Measurements from ENCODE around the gene G6PC3.
"Not testable (repeated sequence)": the region's sequence is repeated elsewhere in the genome, so short reads cannot be mapped to it uniquely, and the experiment has no call there.

The G6PC3 gene, protein sequence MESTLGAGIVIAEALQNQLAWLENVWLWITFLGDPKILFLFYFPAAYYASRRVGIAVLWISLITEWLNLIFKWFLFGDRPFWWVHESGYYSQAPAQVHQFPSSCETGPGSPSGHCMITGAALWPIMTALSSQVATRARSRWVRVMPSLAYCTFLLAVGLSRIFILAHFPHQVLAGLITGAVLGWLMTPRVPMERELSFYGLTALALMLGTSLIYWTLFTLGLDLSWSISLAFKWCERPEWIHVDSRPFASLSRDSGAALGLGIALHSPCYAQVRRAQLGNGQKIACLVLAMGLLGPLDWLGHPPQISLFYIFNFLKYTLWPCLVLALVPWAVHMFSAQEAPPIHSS

GRCh38 chr17:44070455-44071197 lies at the start of gene G6PC3:
TSS of gene G6PC3 (plus strand) at chr17:44070735. CDS start at chr17:44070966, 231 bp downstream.
- DNase-seq, result peak; percentile 96

DNA sequence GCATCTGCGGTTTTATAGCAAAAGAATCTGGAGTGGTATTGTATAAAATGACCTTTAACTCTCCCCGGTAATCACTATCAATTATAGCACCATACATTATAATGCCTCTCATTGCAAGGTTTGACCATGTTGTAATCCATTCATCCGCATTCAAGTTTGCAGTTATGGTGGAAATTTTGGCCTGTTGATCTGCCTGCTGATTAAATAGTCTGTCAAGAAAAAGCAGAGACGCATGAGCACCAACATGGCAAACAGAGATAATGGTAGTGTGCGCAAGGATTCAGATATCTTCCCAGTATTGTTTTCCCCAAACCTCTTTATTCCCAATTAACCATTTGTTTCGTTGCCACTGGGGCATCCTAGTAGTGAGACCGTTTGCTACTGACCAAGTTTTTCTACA lies 49.3 kb upstream of the G6PC3 start:
- not testable (repeated sequence) for DNase-seq

- no peak for DNase-seq
Measured at GRCh38 chr17:44022246-44022645, 48.3 kb upstream of the G6PC3 start.

DNA sequence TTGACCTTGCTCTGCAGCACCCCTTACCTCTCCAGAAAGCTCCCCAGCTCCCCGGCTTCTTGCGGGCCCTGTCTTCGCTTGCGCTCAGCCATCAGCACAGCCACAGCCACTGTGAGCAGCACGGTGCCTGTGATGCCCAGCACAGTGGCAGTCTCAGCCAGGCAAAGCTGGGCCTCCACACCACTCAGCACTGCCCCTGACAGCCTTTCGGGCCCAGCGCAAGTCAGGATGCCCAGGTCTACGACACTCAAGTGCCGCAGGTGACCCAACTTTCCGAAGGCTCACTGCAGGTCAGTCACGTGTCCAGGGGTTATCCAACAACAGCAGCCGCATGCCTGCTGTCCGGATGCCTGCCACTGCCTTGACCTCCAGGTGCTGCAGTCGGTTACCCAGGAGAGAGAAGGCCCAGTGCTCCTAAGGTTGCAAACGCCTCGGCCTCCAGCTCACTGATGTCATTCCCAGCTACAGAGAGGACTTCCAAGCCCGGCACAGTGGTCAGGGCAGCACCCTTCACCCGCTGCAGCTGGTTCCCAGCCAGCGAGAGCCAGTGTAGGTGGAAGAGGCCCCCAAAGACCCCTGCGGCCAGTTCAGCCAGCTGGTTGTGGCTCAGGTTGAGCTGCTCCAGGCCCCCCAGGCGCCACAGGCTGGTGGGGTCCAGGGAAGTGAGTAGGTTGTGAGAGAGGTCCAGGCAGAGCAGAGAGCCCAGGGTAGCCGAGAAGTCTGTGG lies 46.8 kb upstream of the G6PC3 start:
- no peak for DNase-seq

DNA sequence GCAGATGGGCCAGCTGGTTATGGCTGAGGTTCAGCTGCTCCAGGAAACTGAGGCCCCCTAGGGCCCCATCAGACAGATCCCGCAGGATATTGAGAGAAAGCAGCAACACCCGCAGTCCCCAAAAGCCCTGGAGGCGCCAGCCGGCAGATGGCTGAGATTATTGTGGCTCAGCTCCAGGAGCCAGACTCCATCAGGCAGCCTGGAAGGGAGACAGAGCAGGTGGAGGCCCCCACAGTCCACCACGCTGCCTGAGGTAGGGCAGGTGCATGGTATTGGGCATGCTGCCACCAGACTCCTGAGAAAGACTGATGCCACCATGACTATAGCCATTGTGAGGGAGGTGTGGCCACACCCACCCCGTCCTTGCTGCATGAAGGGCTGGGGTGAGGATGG lies 46.3 kb upstream of the G6PC3 start:
- DNase-seq, result peak; percentile 46

GRCh38 chr17:44024853-44025252 lies 45.7 kb upstream of the G6PC3 start:
- DNase-seq, result no peak

DNA sequence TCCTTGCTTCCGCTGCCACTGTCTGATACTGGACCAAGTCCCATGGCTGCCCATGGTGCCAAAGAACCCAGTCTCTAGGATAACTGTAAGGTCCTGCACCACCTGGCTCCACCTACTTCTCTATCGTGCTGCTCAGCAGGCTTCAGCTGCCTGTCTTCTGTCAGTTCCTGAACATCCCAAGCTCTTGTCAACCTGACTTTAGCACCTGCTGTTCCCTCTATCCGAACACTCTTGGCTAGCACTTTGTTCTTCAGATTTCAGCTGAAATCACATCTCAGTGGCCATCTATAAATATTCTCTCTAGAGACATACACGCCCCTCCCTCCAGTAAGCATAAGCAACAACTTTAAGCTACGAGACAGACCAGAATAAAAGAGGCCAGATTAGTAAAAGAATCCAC lies 40.8 kb upstream of the G6PC3 start:
- no peak for DNase-seq

GRCh38 chr17:44030482-44030881 lies 40.1 kb upstream of the G6PC3 start:
- no peak for DNase-seq

DNA sequence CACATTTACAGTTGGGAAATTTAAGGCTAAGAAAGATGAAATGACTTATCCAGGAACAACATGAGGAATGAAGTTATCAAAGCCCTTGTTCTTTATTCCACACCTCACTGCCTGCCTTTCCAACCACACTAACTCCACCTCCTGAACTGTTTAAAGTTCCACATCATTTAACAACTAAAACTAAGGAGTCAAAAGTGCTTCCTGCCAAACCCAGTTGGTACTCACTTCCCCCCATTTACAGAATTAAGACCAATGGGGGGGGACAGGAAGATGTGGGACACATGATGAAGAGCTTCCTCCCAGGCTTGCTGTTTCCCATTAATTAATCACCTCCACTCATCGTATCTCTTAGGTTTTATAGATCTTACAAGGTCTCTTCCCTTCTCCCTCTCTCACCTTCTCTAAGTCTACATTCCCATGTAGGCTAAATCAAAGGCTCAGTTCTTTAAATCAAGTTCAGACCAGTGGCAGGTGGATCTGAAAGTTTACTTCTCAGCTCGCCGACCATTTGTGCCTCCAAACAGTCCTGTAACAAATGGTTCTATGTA lies 36.6 kb upstream of the G6PC3 start:
- no peak for DNase-seq

- not testable (repeated sequence) for DNase-seq
Measured at GRCh38 chr17:44034688-44035087, 35.8 kb upstream of the G6PC3 start.

GRCh38 chr17:44037471-44037870 lies 33.1 kb upstream of the G6PC3 start:
- DNase-seq, result no peak

- DNase-seq, result no peak
Measured at GRCh38 chr17:44038604-44039011, 31.9 kb upstream of the G6PC3 start.

DNA sequence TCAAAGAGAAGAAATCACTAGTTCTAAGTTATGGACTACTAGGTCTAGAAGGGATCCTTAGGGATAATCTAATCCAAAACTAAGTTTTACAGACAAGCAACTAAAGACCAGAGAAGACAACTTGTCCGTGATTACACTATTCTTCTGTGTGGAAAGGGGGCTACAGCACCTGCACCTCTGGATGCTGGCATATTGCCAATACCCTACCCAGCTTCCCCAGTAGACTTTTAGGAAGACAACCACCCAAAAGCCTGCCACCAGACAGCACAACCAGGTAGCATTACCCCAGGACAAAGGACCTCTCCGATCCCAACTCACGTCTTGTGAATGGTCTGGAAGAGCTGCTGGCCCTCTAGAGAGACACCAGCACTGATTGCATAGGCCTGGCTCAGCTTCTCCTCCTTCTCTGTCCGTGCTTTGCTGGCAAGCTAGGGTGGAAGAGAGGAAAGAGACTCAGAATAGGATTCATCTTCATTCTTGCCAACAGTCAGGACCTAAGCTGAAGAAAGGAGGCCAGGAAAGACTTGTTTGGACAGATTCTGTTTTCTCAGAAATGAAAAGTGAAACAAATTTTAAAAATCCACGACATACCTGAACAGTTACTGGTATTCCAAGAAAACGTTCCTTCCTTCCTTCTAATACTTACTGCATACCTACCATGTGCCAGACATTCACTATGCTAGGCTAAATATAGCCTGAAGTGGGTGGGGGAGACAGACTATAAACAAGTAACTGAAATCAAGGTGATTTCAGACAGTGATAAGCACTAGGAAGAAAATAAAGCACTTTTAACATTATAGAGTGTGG lies 30.5 kb upstream of the G6PC3 start:
- DNase-seq, result no peak

- DNase-seq, result no peak
Measured at GRCh38 chr17:44043272-44043696, 27.3 kb upstream of the G6PC3 start.

DNA sequence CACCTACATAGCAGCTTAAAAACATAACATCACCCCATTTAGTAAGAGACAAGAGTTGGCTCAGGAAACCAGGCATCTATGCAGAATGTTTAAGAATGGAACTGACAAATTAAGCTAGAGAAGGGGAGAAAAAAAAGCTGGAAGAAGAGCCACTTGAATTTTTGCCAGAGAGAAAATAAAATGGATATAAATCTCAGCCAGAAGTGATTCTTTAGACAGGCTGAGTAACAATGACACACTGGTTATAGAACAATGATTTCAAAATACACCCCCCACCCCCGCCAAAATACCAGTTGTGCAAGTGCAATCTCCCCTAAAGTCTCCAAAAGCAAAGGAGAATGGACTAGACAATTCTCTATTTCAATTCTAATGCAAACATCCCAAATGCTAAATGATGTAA lies 26.5 kb upstream of the G6PC3 start:
- no peak for DNase-seq

- no peak for DNase-seq
Measured at GRCh38 chr17:44045486-44045885, 25.0 kb upstream of the G6PC3 start.

DNA sequence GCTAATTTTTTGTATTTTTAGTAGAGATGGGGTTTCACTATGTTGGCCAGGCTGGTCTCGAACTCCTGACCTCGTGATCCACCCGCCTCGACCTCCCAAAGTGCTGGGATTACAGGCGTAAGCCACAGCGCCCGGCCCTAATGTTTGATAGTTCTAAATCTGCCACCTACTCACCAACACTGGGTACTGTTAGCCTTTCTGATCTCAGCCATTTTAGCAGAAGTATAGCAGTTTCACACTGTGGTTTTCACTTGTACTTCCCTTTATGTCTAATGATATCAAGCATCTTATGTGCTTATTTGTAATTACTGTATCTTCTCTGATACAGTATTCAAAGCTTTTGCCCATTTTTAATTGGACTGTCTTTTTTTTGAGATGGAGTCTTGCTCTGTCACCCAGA lies 23.6 kb upstream of the G6PC3 start:
- not testable (repeated sequence) for DNase-seq

- no peak for DNase-seq
Measured at GRCh38 chr17:44049294-44050060, 21.1 kb upstream of the G6PC3 start.

GRCh38 chr17:44053125-44053872 lies 17.2 kb upstream of the G6PC3 start:
- DNase-seq, result no peak

GRCh38 chr17:44059101-44059892 lies 11.2 kb upstream of the G6PC3 start:
- no peak for DNase-seq
